22Rv1 (cell line): ENCODE data around the gene EPB41.

ENCODE experiments used
- CTCF ChIP-seq: fragments of 450-650 bp; IDR thresholded peaks from 2 replicates; pipeline ENCODE4 v1.5.1; 2017; ENCODE audit warnings: mild to moderate bottlenecking
- ZFX ChIP-seq: fragments of 450-650 bp; IDR thresholded peaks from 2 replicates; pipeline ENCODE4 v1.6.1; 2017; ENCODE audit warnings: antibody characterized with exemption, borderline replicate concordance

GRCh38 chr1:28982198-28982597 is 67.8 kb downstream of the EPB41 start:
- TF ChIP-seq CTCF (no peak), ZFX (no peak)
